ENCODE data around the gene PTPN4.

- TF ChIP-seq CTCF (IDR thresholded peaks at IDR 0.05) (no peak), POLR2A (IDR thresholded peaks at IDR 0.05) (no peak)
Observed at GRCh38 chr2:119786295-119786694, 26.6 kb downstream of the PTPN4 start.

All from uterus (tissue), 2 donors.